ENCODE data around the gene SYNE1. TPM values are rescaled to one million over a fixed set of nuclear protein-coding genes. Genes with fewer than 3 reads are reported as not detected.

Gene SYNE1
- total RNA-seq, 4 donors from 2014 or later = 411 to 622 (median 490) TPM

GRCh38 chr6:152232501-152233151 is 404.5 kb downstream of the SYNE1 start:
- no peaks in the 10 kb centered on the region for H3K9me3 ChIP-seq
- WGBS, 2 donors = 83 to 87% methylated on average over 5 of the region's 5 CpGs
- peaks cover 45 to 65% of the 10 kb centered on the region in 2 donors for H3K36me3 ChIP-seq
- no peak for DNase-seq
- H3K4me3 ChIP-seq (replicated peaks in 1 of 3) = no peak overlapping the region
- intact Hi-C loops (cut with DNase I) = no loop called here
- no peaks in the 10 kb centered on the region for H3K27me3 ChIP-seq
- TF ChIP-seq POLR2A (IDR thresholded peaks at IDR 0.05) = no peak
- TF ChIP-seq CTCF (IDR thresholded peaks at IDR 0.05) = no peak
- H3K27ac ChIP-seq = no peak overlapping the region
- no peaks in the 10 kb centered on the region for H3K4me1 ChIP-seq

GRCh38 chr6:152229330-152229729 is 407.8 kb downstream of the SYNE1 start:
- Histone ChIP-seq H3K4me1 (no peaks in the 10 kb centered on the region), H3K27me3 (no peaks in the 10 kb centered on the region), H3K27ac (no peak overlapping the region), H3K9me3 (no peaks in the 10 kb centered on the region), H3K36me3 (peaks cover 35 to 49% of the 10 kb centered on the region in 2 donors), H3K4me3 (replicated peaks in 1 of 3) (no peak overlapping the region)
- no peak for DNase-seq
- TF ChIP-seq CTCF (IDR thresholded peaks at IDR 0.05) = no peak
- TF ChIP-seq POLR2A (IDR thresholded peaks at IDR 0.05) = no peak
- intact Hi-C loops (cut with DNase I) = no loop called here
- WGBS, 2 donors = 75 to 83% methylated on average over 4 of the region's 4 CpGs

GRCh38 chr6:152226119-152226518 is 411.0 kb downstream of the SYNE1 start:
- Histone ChIP-seq H3K36me3 (peaks cover 46 to 57% of the 10 kb centered on the region in 2 donors), H3K9me3 (no peaks in the 10 kb centered on the region), H3K4me3 (replicated peaks in 1 of 3) (no peak overlapping the region), H3K27ac (no peak overlapping the region), H3K27me3 (no peaks in the 10 kb centered on the region), H3K4me1 (no peaks in the 10 kb centered on the region)
- DNase-seq = no peak
- intact Hi-C loops (cut with DNase I) = no loop called here
- TF ChIP-seq CTCF (IDR thresholded peaks at IDR 0.05) (no peak), POLR2A (IDR thresholded peaks at IDR 0.05) (no peak)
- WGBS, 2 donors = 96 to 97% methylated on average over 2 of the region's 2 CpGs

GRCh38 chr6:152225241-152225934 is 411.8 kb downstream of the SYNE1 start:
- intact Hi-C loops (cut with DNase I) = no loop called here
- H3K36me3 ChIP-seq = peaks cover 46 to 54% of the 10 kb centered on the region in 2 donors
- H3K27ac ChIP-seq = no peak overlapping the region
- no peaks in the 10 kb centered on the region for H3K4me1 ChIP-seq
- WGBS, 2 donors = 83 to 90% methylated on average over 7 of the region's 7 CpGs
- no peaks in the 10 kb centered on the region for H3K9me3 ChIP-seq
- no peak for DNase-seq
- no peaks in the 10 kb centered on the region for H3K27me3 ChIP-seq
- no peak overlapping the region for H3K4me3 ChIP-seq (replicated peaks in 1 of 3)
- no peak for TF ChIP-seq POLR2A (IDR thresholded peaks at IDR 0.05)
- TF ChIP-seq CTCF (IDR thresholded peaks at IDR 0.05) = no peak

GRCh38 chr6:152223636-152224035 is 413.5 kb downstream of the SYNE1 start:
- TF ChIP-seq CTCF (IDR thresholded peaks at IDR 0.05) = no peak
- TF ChIP-seq POLR2A (IDR thresholded peaks at IDR 0.05) = no peak
- no peaks in the 10 kb centered on the region for H3K9me3 ChIP-seq
- H3K4me1 ChIP-seq = no peaks in the 10 kb centered on the region
- intact Hi-C loops (cut with DNase I) = no loop called here
- WGBS, 2 donors = 70 to 81% methylated on average over 3 of the region's 3 CpGs
- no peak for DNase-seq
- H3K36me3 ChIP-seq = peaks cover 43 to 51% of the 10 kb centered on the region in 2 donors
- no peak overlapping the region for H3K4me3 ChIP-seq (replicated peaks in 1 of 3)
- no peak overlapping the region for H3K27ac ChIP-seq
- no peaks in the 10 kb centered on the region for H3K27me3 ChIP-seq
